ENCODE data around the gene SHROOM4. TPM values are rescaled to one million over a fixed set of nuclear protein-coding genes. Genes with fewer than 3 reads are reported as not detected.

SHROOM4 gene
- total and polyA plus RNA-seq, 2 experiments from 2014 or later: 1.9 to 8.5 TPM

GRCh38 chrX:50596056-50596455 is 217.9 kb downstream of the SHROOM4 start:
- no peak overlapping the region for H2AFZ ChIP-seq
- H4K20me1 ChIP-seq (replicated peaks; ENCODE audit: insufficient read depth): no peaks in the 10 kb centered on the region
- no peak overlapping the region for H3K4me2 ChIP-seq
- H3K27ac ChIP-seq (ENCODE audit: low read depth): peak overlapping the region; percentile 99; the same call in 1 of the 2 replicates
- peaks cover 6% of the 10 kb centered on the region; the same call in 1 of the 2 replicates for H3K9me2 ChIP-seq (ENCODE audit: insufficient read depth)
- peaks cover 19% of the 10 kb centered on the region for H3K4me1 Mint-ChIP-seq
- no peaks in the 10 kb centered on the region for H3K27me3 ChIP-seq (ENCODE audit: insufficient read depth)
- H3K4me3 Mint-ChIP-seq: no peak overlapping the region
- ATAC-seq: no peak
- peaks cover 22% of the 10 kb centered on the region for H3K36me3 Mint-ChIP-seq (ENCODE audit: low read depth)
- H3K36me3 ChIP-seq (ENCODE audit: insufficient read depth): no peaks in the 10 kb centered on the region
- peaks cover 11% of the 10 kb centered on the region for H3K4me1 ChIP-seq (ENCODE audit: insufficient read depth)
- H3K79me2 ChIP-seq (replicated peaks; ENCODE audit: insufficient read depth): no peaks in the 10 kb centered on the region
- no peaks in the 10 kb centered on the region for H3K9me3 Mint-ChIP-seq
- no peak overlapping the region for H3K4me3 ChIP-seq
- H3K27ac Mint-ChIP-seq: no peak overlapping the region; the same call in 1 of the 2 replicates
- no peak for DNase-seq (ENCODE audit: low spot score)
- H3F3A ChIP-seq (replicated peaks; ENCODE audit: low read depth): no peaks in the 10 kb centered on the region
- no peaks in the 10 kb centered on the region for H3K27me3 Mint-ChIP-seq (ENCODE audit: insufficient read depth, low read depth, poor library complexity)
- no peak for TF ChIP-seq NANOG (IDR thresholded peaks at IDR 0.05; ENCODE audit: borderline replicate concordance)
- TF ChIP-seq, protein P1, sequence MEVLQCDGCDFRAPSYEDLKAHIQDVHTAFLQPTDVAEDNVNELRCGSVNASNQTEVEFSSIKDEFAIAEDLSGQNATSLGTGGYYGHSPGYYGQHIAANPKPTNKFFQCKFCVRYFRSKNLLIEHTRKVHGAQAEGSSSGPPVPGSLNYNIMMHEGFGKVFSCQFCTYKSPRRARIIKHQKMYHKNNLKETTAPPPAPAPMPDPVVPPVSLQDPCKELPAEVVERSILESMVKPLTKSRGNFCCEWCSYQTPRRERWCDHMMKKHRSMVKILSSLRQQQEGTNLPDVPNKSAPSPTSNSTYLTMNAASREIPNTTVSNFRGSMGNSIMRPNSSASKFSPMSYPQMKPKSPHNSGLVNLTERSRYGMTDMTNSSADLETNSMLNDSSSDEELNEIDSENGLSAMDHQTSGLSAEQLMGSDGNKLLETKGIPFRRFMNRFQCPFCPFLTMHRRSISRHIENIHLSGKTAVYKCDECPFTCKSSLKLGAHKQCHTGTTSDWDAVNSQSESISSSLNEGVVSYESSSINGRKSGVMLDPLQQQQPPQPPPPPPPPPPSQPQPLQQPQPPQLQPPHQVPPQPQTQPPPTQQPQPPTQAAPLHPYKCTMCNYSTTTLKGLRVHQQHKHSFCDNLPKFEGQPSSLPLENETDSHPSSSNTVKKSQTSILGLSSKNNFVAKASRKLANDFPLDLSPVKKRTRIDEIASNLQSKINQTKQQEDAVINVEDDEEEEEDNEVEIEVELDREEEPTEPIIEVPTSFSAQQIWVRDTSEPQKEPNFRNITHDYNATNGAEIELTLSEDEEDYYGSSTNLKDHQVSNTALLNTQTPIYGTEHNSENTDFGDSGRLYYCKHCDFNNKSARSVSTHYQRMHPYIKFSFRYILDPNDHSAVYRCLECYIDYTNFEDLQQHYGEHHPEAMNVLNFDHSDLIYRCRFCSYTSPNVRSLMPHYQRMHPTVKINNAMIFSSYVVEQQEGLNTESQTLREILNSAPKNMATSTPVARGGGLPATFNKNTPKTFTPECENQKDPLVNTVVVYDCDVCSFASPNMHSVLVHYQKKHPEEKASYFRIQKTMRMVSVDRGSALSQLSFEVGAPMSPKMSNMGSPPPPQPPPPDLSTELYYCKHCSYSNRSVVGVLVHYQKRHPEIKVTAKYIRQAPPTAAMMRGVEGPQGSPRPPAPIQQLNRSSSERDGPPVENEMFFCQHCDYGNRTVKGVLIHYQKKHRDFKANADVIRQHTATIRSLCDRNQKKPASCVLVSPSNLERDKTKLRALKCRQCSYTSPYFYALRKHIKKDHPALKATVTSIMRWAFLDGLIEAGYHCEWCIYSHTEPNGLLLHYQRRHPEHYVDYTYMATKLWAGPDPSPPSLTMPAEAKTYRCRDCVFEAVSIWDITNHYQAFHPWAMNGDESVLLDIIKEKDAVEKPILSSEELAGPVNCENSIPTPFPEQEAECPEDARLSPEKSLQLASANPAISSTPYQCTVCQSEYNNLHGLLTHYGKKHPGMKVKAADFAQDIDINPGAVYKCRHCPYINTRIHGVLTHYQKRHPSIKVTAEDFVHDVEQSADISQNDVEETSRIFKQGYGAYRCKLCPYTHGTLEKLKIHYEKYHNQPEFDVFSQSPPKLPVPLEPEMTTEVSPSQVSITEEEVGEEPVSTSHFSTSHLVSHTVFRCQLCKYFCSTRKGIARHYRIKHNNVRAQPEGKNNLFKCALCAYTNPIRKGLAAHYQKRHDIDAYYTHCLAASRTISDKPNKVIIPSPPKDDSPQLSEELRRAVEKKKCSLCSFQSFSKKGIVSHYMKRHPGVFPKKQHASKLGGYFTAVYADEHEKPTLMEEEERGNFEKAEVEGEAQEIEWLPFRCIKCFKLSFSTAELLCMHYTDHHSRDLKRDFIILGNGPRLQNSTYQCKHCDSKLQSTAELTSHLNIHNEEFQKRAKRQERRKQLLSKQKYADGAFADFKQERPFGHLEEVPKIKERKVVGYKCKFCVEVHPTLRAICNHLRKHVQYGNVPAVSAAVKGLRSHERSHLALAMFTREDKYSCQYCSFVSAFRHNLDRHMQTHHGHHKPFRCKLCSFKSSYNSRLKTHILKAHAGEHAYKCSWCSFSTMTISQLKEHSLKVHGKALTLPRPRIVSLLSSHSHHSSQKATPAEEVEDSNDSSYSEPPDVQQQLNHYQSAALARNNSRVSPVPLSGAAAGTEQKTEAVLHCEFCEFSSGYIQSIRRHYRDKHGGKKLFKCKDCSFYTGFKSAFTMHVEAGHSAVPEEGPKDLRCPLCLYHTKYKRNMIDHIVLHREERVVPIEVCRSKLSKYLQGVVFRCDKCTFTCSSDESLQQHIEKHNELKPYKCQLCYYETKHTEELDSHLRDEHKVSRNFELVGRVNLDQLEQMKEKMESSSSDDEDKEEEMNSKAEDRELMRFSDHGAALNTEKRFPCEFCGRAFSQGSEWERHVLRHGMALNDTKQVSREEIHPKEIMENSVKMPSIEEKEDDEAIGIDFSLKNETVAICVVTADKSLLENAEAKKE (CRISPR knock-in tag; IDR thresholded peaks at IDR 0.05): no peak
- TF ChIP-seq JUNB (IDR thresholded peaks at IDR 0.05; ENCODE audit: unreplicated experiment): no peak
- no peak for TF ChIP-seq ZNF114 (CRISPR knock-in tag; IDR thresholded peaks at IDR 0.05)

- Histone ChIP-seq H3K4me1 (ENCODE audit: insufficient read depth) (peaks cover 11% of the 10 kb centered on the region), H2AFZ (no peak overlapping the region), H4K20me1 (replicated peaks; ENCODE audit: insufficient read depth) (no peaks in the 10 kb centered on the region), H3K27me3 (ENCODE audit: insufficient read depth) (no peaks in the 10 kb centered on the region), H3K36me3 (ENCODE audit: insufficient read depth) (no peaks in the 10 kb centered on the region), H3K9me2 (ENCODE audit: insufficient read depth) (peaks cover 6% of the 10 kb centered on the region; the same call in 1 of the 2 replicates), H3K4me3 (no peak overlapping the region), H3K79me2 (replicated peaks; ENCODE audit: insufficient read depth) (no peaks in the 10 kb centered on the region), H3K27ac (ENCODE audit: low read depth) (peak overlapping the region; percentile 99), H3F3A (replicated peaks; ENCODE audit: low read depth) (no peaks in the 10 kb centered on the region), H3K4me2 (peak overlapping the region; percentile 64; the same call in 1 of the 2 replicates)
- peak overlapping the region; percentile 90 for H3K27ac Mint-ChIP-seq
- H3K9me3 Mint-ChIP-seq: no peaks in the 10 kb centered on the region
- H3K27me3 Mint-ChIP-seq (ENCODE audit: insufficient read depth, low read depth, poor library complexity): no peaks in the 10 kb centered on the region
- peaks cover 19% of the 10 kb centered on the region for H3K4me1 Mint-ChIP-seq
- peak; percentile 86 for DNase-seq (ENCODE audit: low spot score)
- H3K36me3 Mint-ChIP-seq (ENCODE audit: low read depth): peaks cover 19% of the 10 kb centered on the region
- H3K4me3 Mint-ChIP-seq: peak overlapping the region; percentile 42; the same call in 1 of the 3 replicates
- ATAC-seq: peak; percentile 96
- no peak for TF ChIP-seq CREB1 (CRISPR knock-in tag; IDR thresholded peaks at IDR 0.05; ENCODE audit: low read depth)
- peak; percentile 55; the same call in 1 of the 2 replicates for TF ChIP-seq NANOG (IDR thresholded peaks at IDR 0.05; ENCODE audit: borderline replicate concordance)
- TF ChIP-seq, protein P1 (CRISPR knock-in tag; IDR thresholded peaks at IDR 0.05): peak; percentile 95
These were observed 219.2 kb downstream of the SHROOM4 start for GRCh38 chrX:50594788-50595187.
